ENCODE results near the gene C14orf93. TPM values are rescaled to one million over a fixed set of nuclear protein-coding genes. Genes with fewer than 3 reads are reported as not detected.

C14orf93 gene
- total RNA-seq, 1 donor, result 15.9 TPM

GRCh38 chr14:23033801-23034497, 24.0 kb upstream of the C14orf93 start:
- Histone ChIP-seq H3K4me1 (ENCODE audit: insufficient read depth, low read length) (peaks cover 25% of the 10 kb centered on the region), H3K27me3 (ENCODE audit: insufficient read depth, low read length) (no peaks in the 10 kb centered on the region), H3K36me3 (ENCODE audit: insufficient read depth, low read length) (peaks cover 24% of the 10 kb centered on the region), H2AFZ (ENCODE audit: low read length) (peak overlapping the region; percentile 83), H3K4me2 (ENCODE audit: insufficient read depth, low read length) (peak overlapping the region; percentile 79), H3K4me3 (ENCODE audit: insufficient read depth, low read length) (peak overlapping the region; percentile 94), H4K20me1 (ENCODE audit: insufficient read depth, low read length) (peaks cover 6% of the 10 kb centered on the region), H3K79me2 (ENCODE audit: insufficient read depth, low read length) (peaks cover 41% of the 10 kb centered on the region), H3K9me3 (ENCODE audit: low read depth, low read length) (no peaks in the 10 kb centered on the region), H3K27ac (ENCODE audit: low read depth, low read length) (peak overlapping the region; percentile 86)
- DNase-seq (ENCODE audit: insufficient read length, low spot score, missing footprints), result peak; percentile 65
- TF ChIP-seq CTCF (IDR thresholded peaks at IDR 0.05; ENCODE audit: extremely low read depth, low read depth, low read length), result no peak

GRCh38 chr14:23033251-23033727, 23.3 kb upstream of the C14orf93 start:
- DNase-seq (ENCODE audit: insufficient read length, low spot score, missing footprints), result no peak
- H3K4me1 ChIP-seq (ENCODE audit: insufficient read depth, low read length), result peaks cover 27% of the 10 kb centered on the region
- no peaks in the 10 kb centered on the region for H3K9me3 ChIP-seq (ENCODE audit: low read depth, low read length)
- H2AFZ ChIP-seq (ENCODE audit: low read length), result no peak overlapping the region
- H3K4me3 ChIP-seq (ENCODE audit: insufficient read depth, low read length), result peak overlapping the region; percentile 94
- H3K79me2 ChIP-seq (ENCODE audit: insufficient read depth, low read length), result peaks cover 47% of the 10 kb centered on the region
- peak overlapping the region; percentile 79 for H3K4me2 ChIP-seq (ENCODE audit: insufficient read depth, low read length)
- peaks cover 30% of the 10 kb centered on the region for H3K36me3 ChIP-seq (ENCODE audit: insufficient read depth, low read length)
- peaks cover 10% of the 10 kb centered on the region for H4K20me1 ChIP-seq (ENCODE audit: insufficient read depth, low read length)
- H3K27me3 ChIP-seq (ENCODE audit: insufficient read depth, low read length), result no peaks in the 10 kb centered on the region
- TF ChIP-seq CTCF (IDR thresholded peaks at IDR 0.05; ENCODE audit: extremely low read depth, low read depth, low read length), result no peak
- no peak overlapping the region for H3K27ac ChIP-seq (ENCODE audit: low read depth, low read length)

- peaks cover 41% of the 10 kb centered on the region for H3K36me3 ChIP-seq (ENCODE audit: insufficient read depth, low read length)
- no peak overlapping the region for H3K4me2 ChIP-seq (ENCODE audit: insufficient read depth, low read length)
- H3K79me2 ChIP-seq (ENCODE audit: insufficient read depth, low read length), result peaks cover 47% of the 10 kb centered on the region
- H3K9me3 ChIP-seq (ENCODE audit: low read depth, low read length), result no peaks in the 10 kb centered on the region
- peak; percentile 52 for DNase-seq (ENCODE audit: insufficient read length, low spot score, missing footprints)
- peaks cover 16% of the 10 kb centered on the region for H4K20me1 ChIP-seq (ENCODE audit: insufficient read depth, low read length)
- no peak for TF ChIP-seq CTCF (IDR thresholded peaks at IDR 0.05; ENCODE audit: extremely low read depth, low read depth, low read length)
- peaks cover 26% of the 10 kb centered on the region for H3K4me1 ChIP-seq (ENCODE audit: insufficient read depth, low read length)
- H3K4me3 ChIP-seq (ENCODE audit: insufficient read depth, low read length), result no peak overlapping the region
- H3K27ac ChIP-seq (ENCODE audit: low read depth, low read length), result no peak overlapping the region
- no peak overlapping the region for H2AFZ ChIP-seq (ENCODE audit: low read length)
- H3K27me3 ChIP-seq (ENCODE audit: insufficient read depth, low read length), result no peaks in the 10 kb centered on the region
Observed at GRCh38 chr14:23030936-23031335, 21.0 kb upstream of the C14orf93 start.

GRCh38 chr14:23028799-23029198, 18.9 kb upstream of the C14orf93 start:
- peaks cover 22% of the 10 kb centered on the region for H4K20me1 ChIP-seq (ENCODE audit: insufficient read depth, low read length)
- DNase-seq (ENCODE audit: insufficient read length, low spot score, missing footprints), result no peak
- H2AFZ ChIP-seq (ENCODE audit: low read length), result no peak overlapping the region
- peak overlapping the region; percentile 41 for H3K27ac ChIP-seq (ENCODE audit: low read depth, low read length)
- H3K27me3 ChIP-seq (ENCODE audit: insufficient read depth, low read length), result no peaks in the 10 kb centered on the region
- peaks cover 52% of the 10 kb centered on the region for H3K36me3 ChIP-seq (ENCODE audit: insufficient read depth, low read length)
- no peak overlapping the region for H3K4me3 ChIP-seq (ENCODE audit: insufficient read depth, low read length)
- peaks cover 37% of the 10 kb centered on the region for H3K79me2 ChIP-seq (ENCODE audit: insufficient read depth, low read length)
- H3K9me3 ChIP-seq (ENCODE audit: low read depth, low read length), result no peaks in the 10 kb centered on the region
- H3K4me2 ChIP-seq (ENCODE audit: insufficient read depth, low read length), result no peak overlapping the region
- H3K4me1 ChIP-seq (ENCODE audit: insufficient read depth, low read length), result peaks cover 14% of the 10 kb centered on the region
- TF ChIP-seq CTCF (IDR thresholded peaks at IDR 0.05; ENCODE audit: extremely low read depth, low read depth, low read length), result no peak

All from osteoblast (primary cell).